Occipital lobe (tissue), 2 donors: Measurements from ENCODE around the gene AGPAT2. TPM values are rescaled to one million over a fixed set of nuclear protein-coding genes. Genes with fewer than 3 reads are reported as not detected.
A peak's percentile ranks its signal among the peaks of the same experiment; 100 is the strongest.

Experiments used
- DNase-seq: peaks from one replicate; lab custom pipeline; 2025; lab: John Stamatoyannopoulos, UW
- total RNA-seq: library from RNA; depleted of rRNA; stranded (reverse); fragments of >200 nt; gene quantifications from one replicate; pipeline ENCODE4 v1.2.3, GENCODE V29; 2014

The AGPAT2 gene
- total RNA-seq, result 2.2 TPM

DNA sequence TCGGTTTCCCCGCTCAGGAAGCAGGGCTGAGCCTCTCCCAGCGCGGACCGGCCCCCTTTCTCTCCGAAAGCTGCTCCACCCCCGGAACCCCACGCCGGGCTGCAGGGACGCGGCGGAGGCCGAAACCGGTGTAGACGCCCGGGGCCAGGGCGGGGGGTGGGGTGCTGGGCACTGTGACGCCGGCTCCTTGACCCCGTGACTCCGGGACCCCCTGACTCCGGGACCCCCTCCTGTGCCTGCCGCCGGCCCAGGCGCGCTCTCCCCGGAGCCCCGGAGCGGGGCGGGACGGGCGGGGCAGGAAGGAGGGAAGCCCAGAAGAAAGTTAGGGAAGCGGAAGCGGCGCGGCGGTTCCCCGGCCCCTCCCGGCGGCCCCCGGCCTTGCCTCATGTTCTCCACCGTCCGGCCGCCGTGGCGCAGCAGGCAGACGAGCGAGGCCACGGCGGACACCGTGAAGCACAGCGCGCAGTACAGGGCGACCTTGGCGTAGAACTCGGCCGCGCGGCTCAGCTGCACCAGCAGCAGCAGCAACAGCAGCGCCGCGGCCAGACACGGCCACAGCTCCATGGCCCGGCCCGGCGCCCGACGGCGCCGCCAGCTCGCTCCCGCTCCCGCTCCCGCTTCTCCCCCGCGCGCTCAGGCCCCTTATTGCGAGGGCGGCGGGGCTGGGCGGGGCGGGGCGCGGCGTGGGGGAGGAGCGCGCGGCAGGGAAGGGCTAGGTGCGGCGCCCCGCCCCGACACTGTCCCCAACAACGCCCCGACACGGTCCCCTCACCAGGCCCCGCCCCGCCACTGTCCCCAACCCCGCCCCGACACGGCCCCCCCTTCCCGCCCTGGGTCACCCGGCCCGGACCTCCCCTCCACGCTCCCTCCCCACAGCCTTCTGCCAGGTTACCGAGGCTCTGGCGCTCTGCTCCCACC, at the start of gene AGPAT2:
AGPAT2 (minus strand) TSS at position 664 of the 918 bp plus-strand sequence; CDS start at position 564, 100 bp downstream.
- no peak for DNase-seq

DNA sequence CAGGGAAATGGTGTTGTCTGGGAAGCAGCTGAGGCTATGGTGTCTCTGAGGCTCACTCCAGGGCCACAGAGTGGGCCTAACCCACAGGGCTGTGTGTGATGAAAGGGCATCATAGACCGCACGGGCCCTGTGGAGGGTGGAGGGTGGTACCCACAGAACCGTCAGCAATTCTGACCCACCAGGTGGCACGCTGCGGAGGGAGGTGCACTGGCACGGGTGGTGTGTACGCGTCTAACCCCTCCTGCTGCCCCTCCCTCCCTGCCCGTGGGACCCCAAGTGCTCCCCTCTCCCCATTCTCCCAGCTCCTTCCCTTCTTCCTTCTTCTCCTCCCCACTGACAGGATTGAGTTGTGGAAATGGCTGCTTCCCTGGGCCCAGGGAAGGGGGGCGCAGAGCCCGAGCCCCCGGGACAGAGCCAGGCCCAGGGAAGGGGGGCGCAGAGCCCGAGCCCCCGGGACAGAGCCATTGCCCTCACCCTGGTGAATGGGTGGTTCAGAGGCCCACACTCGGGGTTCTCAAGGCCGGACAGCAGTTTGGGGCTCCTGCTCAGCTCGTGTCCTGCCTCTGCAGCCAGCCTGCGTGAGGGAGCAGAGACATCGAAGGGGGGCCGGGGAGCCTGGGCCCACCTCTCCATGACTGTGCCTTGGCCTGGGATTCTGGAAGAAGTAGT, 48.7 kb upstream of the AGPAT2 start:
- DNase-seq, result no peak

DNA sequence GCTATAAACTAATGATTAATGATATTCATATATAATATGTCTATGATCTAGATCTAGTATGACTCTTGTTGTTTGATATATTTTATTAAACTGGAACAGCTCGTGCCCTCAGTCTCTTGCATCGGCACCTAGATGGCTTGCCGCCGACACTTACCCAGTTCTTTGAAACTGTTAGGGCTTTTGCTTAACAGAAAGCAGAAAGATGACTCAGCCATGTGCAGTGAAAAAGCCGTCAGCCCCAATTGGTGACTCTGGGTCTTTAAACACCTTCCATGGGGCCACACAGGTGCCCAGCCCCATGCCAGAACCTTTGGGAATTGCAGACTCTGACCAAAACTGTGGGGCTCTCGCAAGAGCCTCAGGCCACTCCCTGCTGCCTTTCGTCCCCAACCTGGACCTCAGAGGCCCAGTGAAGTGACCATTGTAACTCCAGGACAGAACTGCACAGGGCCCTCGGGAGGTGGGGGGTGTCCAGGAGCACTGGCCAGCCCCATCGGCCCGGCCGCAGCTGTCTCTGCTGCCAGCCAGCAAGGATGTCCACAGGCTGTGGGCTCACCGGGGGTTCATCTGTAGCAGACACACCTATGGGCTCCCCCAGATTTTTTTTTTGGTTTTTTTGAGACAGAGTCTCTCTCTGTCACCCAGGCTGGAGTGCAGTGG, 47.7 kb upstream of the AGPAT2 start:
- no peak for DNase-seq

DNA sequence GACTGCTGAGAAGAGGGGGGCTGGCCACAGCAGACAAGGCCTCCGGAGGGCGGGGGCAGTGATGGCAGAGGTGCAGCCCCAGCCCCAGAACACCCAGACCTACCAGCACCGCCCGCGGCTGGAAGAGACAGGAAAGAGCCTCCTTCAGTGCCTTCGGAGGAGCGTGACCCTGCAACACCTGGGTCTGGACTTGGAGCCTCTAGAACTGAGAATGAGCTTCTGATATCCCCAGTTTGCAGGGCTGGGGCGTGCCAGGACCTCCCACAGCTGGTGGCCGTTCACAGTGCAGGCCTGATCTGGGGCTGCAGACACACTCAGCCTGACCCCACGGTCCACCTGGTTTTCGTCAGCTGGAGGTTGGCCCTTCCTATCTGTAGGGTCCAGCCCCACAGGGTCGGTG, 46.4 kb upstream of the AGPAT2 start:
- no peak for DNase-seq

DNA sequence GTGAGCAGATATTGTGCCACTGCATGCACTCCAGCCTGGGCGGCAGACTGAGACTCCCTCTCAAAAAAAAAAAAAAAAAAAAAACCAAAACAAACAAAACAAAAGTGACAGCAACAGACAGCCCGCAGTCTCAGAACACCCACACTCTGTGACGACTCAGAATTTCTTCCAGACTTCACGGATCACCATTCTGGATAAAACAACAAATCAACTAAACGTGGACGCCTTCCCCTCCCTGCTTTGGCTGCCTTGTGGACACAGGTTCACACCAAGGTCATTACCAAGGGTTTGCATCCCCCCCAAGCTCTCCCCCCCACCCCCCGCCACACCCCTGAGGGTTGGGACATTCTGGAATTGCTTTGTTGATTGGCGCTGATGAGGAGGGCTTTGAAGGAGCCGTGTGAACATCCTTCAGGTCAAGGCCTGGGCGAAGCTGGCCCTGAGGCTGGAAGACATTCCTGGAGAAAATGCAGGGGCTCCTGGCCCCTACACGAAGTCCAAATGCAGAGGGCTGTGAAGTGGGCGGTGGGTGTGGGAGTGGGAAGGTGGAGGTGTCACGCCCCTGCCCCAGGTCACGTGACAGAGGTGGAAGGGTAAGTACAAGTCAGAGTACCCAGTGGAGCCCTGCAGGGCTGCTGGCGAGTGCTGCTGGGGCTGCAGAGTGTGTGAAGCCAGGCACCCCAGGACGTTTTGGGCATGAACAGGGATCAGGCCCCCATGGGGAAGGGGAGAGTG, 45.4 kb upstream of the AGPAT2 start:
- no peak for DNase-seq

DNA sequence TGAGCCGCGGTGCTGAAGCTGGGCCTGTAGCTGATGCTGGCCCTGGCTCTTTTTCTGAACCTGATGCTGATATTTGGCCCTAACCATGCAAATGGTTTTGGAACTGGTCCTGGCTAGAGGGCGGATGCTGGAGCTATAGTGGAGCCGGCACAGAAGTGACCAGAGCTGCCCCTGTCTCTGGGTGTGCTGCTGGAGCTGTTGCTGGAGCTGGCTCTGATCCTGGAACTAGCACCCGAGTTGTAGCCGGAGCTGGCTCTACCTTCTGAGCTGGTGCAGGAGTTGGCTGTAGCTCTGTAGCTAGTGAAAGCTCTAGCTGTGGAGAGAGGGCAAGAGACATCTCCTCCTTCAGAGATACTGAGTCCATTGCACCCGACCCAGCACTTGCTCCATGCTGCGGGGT, 42.7 kb upstream of the AGPAT2 start:
- no peak for DNase-seq

DNA sequence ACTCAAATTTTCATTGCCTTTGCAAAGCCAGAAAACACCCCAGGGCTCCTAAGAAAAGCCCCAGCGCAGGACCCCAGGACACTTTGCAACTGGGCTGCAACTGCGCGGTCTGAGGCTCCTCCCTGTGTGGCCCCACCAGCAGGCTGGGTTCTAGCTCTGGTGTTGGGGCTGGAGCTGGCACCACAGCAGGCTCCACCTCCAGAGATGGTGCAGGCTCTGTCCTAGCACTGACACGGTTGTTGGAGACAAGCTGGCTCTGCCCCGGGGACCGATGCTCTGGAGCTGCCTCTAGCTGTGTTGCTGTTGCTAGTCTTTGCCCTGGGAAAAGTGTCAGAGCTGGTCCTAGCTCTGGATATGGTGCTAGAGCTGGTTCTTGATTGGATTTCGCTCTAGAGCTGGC, 41.9 kb upstream of the AGPAT2 start:
- no peak for DNase-seq

DNA sequence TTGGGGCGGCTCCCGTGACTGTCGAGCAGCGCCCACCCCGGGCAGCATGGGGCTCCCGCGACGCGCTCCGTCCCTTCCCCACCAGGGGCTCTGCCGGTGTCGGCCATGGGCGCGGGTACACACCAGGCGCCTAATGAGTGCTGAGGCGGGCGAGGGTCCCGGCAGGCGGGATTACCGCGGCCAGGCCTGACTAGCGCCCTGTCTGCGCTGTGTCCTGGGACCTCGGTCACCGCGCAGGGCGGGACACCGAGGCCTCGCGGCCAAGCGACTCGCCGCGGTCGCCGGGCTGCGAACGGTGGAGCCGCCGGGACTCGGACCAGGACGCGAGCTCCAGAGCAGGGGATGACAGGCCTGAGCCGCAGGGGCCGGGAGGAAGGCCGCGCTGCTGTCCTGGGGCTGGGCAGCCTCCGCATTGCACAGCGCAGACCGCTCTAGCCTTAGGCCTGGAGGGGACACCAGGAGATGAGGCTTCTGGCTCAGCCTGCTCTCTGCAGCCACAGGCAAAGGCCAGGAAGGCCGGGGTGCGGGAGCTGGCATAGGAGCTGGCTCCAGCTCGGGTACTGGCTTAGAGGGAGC, 41.4 kb upstream of the AGPAT2 start:
- DNase-seq, result no peak

DNA sequence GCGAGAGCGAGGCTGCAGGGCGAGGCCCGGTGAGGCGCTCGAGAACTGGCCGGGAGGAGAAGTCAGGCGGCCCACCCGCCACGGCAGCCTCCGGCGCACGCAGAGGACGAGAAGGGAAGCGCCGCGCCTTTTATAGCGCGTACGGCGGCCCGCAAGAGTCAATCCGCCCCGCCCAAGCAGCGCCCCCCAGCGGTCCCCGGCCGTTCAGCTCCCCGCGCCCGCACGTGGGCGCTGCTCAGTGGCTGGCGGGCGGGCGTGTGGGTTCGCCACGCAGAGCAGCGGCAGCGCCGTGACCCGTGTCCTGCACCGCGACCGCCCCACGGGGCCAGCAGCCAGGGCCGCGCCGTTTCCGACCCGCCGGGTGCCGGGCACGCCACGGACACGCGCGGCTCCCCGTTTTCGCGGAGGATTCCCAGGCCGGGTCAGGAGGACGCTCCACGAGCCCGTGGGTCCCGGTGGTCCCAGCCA, 40.9 kb upstream of the AGPAT2 start:
- DNase-seq, result peak; percentile 74

DNA sequence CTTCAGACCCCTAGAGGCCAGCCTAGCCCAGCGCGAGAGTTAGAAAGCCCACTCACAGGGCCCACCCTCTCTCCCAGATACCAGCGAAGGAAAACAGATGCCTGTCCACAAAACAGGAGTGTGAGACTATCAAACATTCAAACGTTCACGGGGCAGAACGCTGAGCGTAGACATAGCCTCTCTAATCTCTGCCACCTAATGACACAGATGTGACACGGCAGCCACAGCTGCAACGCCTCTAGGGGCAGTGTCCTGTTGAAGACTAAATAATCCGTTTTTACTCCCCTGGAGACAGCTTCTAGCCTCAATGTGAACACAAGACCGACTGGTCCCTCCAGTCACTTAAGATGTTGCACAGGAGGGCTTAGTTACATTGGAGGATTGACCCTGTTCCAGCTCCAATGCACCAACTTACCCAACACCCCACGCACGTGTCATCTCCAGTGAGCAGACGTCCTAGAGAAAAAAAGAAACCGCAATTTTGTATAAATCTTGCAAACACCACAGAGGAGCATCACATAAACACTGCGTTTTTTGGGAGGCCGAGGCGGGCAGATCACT, 39.5 kb upstream of the AGPAT2 start:
- DNase-seq, result no peak

DNA sequence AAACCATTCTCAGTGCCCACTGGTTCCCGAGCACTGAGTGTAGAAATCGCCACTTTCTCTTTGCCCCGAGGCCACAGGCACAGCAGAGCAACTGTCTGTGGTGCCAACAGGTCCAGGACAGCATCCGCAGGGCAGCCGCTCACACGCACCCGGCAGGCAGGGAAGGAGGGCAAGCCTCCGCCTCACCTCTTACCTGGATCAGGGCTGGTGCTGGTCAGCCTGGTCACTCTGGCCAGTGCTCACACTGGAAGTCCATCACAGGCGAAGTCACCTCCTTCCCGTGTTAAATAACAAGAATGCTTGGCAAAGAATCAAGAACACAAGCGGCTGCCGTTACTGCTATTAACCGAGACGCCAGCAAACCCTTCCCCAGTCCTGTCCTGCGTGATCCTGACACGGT, 38.9 kb upstream of the AGPAT2 start:
- no peak for DNase-seq

DNA sequence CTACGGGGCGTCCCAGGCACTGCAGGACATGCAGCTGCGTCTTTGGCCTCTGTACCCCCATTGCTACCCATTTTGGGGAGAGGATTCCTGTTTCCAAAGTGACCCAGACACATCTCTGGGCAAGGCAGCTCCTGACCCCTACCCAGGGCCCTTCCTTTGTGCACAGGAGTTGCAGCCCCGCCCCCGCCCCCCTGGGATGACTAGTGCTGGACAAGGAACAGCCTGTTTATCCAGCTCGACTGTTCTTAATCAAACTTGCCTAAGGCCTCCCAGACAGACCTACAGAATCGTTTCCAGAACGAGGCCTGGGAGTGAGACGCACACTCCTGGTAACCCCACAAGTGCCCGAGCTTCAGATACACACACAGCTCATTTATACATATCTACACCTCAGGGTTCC, 38.4 kb upstream of the AGPAT2 start:
- DNase-seq, result no peak

DNA sequence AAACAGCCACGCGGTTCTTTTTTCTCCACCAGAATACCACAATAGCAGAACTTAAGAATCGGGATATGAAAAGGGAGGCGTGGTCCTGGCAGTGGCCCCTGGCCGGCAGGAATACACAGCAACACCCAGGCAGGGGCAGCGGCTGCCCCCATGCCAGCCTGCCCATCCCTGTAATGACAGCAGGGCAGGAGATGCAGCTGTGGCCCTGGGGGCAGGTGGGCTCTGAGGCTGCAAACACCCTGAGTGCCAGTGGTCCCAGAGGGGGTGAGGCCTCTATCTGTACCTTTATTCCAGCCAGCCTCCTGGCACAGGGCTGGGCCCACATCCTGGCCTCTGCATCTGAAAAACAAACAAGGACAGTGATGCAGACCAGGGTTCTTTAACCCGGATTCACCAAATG, 37.5 kb upstream of the AGPAT2 start:
- no peak for DNase-seq

DNA sequence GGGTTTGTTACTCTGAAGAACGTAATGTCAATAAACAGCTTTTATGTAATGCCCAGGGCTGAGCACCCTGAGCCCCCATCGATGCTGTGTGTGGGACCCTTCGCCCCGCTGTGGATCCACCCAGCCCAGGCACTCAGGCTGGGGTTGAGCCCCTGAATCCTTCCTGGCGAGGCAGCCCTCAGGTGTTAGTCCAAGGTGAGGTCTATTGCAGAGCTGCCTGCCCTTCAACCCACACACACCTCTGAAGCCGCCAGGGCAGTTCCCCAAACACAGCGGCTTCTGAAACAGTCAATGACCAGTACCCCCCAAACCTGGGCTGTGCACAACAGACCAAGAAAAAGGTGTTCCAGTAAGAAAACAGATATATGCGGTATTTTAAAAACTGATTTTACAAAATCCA, 36.7 kb upstream of the AGPAT2 start:
- DNase-seq, result no peak

DNA sequence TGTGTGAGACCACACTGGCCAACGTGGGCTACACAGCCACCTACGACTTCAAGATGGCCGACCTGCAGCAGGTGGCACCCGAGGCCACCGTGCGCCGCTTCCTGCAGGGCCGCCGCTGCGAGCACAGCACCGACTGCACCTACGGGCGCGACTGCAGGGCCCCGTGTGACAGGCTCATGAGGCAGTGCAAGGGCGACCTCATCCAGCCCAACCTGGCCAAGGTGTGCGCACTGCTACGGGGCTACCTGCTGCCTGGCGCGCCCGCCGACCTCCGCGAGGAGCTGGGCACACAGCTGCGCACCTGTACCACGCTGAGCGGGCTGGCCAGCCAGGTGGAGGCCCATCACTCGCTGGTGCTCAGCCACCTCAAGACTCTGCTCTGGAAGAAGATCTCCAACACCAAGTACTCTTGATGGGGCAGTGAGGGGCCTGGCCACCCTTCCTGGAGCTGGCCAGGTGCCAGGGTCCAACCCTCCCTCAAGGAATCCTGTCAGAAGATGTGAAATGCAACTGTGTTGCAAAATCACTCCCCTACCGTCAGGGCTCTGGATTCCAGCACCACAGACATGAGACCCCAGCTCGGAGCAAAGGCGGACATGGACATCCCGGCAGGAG, 36.2 kb upstream of the AGPAT2 start:
- no peak for DNase-seq

DNA sequence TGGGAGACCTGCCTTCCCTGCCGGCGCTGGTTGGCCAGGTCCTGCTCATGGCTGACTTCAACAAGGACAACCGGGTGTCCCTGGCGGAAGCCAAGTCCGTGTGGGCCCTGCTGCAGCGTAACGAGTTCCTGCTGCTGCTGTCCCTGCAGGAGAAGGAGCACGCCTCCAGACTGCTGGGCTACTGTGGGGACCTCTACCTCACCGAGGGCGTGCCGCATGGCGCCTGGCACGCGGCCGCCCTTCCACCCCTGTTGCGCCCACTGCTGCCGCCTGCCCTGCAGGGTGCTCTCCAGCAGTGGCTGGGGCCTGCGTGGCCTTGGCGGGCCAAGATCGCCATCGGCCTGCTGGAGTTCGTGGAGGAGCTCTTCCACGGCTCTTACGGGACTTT, 35.7 kb upstream of the AGPAT2 start:
- no peak for DNase-seq

DNA sequence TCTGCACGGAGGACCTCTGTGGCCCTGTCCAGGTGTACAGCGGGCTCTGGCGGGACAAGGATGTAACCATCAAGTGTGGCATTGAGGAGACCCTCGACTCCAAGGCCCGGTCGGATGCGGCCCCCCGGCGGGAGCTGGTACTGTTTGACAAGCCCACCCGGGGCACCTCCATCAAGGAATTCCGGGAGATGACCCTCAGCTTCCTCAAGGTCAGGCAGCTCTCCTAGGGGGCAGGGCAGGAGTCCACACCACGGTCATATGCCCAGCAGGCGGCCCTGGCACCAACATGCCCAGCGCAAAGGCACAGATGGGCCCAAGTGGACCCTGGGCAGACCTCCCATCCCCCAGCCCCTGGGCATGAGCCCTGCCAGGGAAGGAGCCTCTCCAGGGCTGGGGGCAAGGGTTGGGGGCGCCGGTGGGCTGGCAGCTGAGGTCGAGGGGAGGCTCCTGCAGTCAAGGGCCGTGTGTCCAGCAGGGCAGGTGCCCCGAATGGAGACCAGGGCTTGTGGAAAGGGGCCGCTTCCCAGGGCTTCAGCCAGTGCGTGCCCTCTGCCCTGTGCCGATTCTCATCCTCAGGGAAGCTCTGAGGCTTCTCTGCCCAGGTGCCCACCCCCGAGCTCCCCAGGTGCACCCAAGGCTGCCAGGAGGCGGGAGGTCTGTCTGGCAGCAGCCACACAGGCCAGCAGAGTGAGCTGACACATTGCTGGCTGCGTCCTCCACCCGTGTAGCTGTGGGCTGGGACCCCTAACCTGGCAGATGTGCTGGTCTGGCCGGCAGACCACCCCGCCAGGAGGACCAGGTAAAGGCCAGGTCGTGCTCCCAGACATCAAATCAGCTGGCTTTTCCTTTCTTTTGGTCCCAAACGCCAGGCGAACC, 35.1 kb upstream of the AGPAT2 start:
- no peak for DNase-seq

DNA sequence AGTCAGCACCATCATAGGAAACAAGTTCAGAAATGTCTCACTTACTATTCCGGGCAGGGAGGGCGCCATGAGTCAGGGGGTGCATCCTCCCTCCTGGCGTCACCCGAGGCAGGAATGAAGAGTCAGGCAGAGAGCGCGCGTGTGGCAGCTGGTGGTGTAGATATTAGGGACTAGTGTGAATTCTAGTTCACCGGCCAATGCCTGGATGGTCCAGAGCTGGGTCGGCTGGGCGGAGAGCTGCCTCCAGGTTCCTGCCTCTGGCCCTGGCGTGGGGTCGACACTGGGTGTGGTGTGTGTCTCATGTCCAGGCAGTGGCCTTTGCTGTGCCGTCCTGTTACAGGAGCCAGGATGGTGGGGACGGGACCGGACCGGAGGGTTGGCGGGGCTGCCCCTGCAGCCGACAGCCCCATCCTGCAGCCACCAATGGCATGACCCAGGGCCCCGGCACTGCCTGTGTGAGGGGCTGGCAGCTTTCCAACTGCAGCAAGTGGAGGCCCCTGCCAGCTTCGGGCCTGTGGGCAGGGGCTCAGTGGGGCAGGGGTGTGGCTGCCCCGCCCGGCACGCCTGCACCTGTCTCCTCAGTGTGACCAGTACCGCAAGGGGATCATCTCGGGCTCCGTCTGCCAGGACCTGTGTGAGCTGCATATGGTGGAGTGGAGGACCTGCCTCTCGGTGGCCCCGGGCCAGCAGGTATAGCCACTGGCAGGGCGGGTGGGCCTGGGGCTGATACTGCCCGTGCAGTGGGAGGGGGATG, 34.3 kb upstream of the AGPAT2 start:
- DNase-seq, result no peak

DNA sequence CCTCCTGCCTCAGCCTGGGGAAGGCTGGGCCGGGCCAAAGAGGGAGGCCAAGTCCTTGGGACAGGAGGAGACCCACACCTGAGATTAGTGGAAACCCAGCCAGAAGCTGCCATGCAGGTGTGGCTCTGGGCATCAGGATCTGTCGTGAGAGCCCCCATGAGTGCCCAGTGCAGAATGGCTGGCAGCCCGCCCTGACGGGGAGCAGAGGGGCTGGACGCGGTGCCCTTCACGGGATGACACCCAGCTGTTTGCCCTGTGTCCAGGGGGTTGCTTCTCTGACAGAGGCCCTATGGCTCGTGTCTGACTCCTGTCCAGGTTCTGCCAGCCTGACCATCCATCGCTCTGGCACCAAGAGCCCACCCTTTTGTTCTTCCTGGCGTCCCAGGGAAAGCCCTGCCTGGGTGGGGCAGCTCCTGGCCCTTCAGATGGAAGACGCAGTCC, 33.7 kb upstream of the AGPAT2 start:
- DNase-seq, result no peak
